KMS-11 (cell line): Measurements from ENCODE around the gene CASTOR1.

Source experiments
- H2AFZ ChIP-seq: fragments of 200-600 bp; sonication (generic); 2 replicates; pipeline ENCODE4 v1.6.1; 2016; ENCODE audit warnings: antibody characterized with exemption, mixed run types, low read depth
- H3K27ac ChIP-seq: fragments of 200-600 bp; sonication (generic); 2 replicates; pipeline ENCODE4 v1.6.1; 2016; ENCODE audit warnings: mild to moderate bottlenecking, mixed run types
- H3K27me3 ChIP-seq: fragments of 200-600 bp; sonication (generic); 2 replicates; pipeline ENCODE4 v1.6.1; 2017; ENCODE audit warnings: mild to moderate bottlenecking, low read depth, mixed run types, moderate library complexity; ENCODE audit not compliant: insufficient read depth
- H3K36me3 ChIP-seq: fragments of 200-600 bp; sonication (generic); 2 replicates; pipeline ENCODE4 v1.6.1; 2017; ENCODE audit warnings: mild to moderate bottlenecking, mixed run types; ENCODE audit not compliant: insufficient read depth
- H3K4me1 ChIP-seq: fragments of 200-600 bp; sonication (generic); 2 replicates; pipeline ENCODE4 v1.6.1; 2016; ENCODE audit warnings: mild to moderate bottlenecking, low read depth, mixed run types; ENCODE audit not compliant: poor library complexity, severe bottlenecking
- H3K4me2 ChIP-seq: fragments of 200-600 bp; sonication (generic); 2 replicates; pipeline ENCODE4 v1.7.0; 2016; ENCODE audit warnings: mild to moderate bottlenecking, mixed run types
- H3K4me3 ChIP-seq: fragments of 200-600 bp; sonication (generic); IDR thresholded peaks from 2 replicates; pipeline ENCODE4 v1.6.1; 2017; ENCODE audit warnings: low read depth, low read length, mixed read lengths; ENCODE audit not compliant: insufficient read depth
- H3K79me2 ChIP-seq: fragments of 200-600 bp; sonication (generic); 2 replicates; pipeline ENCODE4 v1.6.1; 2016; ENCODE audit warnings: low read depth, mixed run types; ENCODE audit not compliant: insufficient read depth
- H3K9ac ChIP-seq: fragments of 200-600 bp; sonication (generic); 2 replicates; pipeline ENCODE4 v1.6.1; 2016; ENCODE audit warnings: mild to moderate bottlenecking, mixed run types
- H4K20me1 ChIP-seq: fragments of 200-600 bp; sonication (generic); 2 replicates; pipeline ENCODE4 v1.6.1; 2016; ENCODE audit warnings: mild to moderate bottlenecking, mixed run types; ENCODE audit not compliant: insufficient read depth
- CTCF ChIP-seq: fragments of 200-600 bp; sonication (generic); conservative IDR thresholded peaks from 2 replicates; pipeline ENCODE4 v1.6.1; 2017; ENCODE audit warnings: low read depth, mild to moderate bottlenecking, antibody characterized with exemption, low read length, moderate library complexity, mixed read lengths

CASTOR1 gene

GRCh38 chr22:30279932-30280331, 9.4 kb downstream of the CASTOR1 start:
- H3K9ac ChIP-seq: no peak overlapping the region
- H3K36me3 ChIP-seq: no peaks in the 10 kb centered on the region
- no peaks in the 10 kb centered on the region for H3K79me2 ChIP-seq
- no peak overlapping the region for H3K4me2 ChIP-seq
- no peaks in the 10 kb centered on the region for H3K4me1 ChIP-seq
- no peaks in the 10 kb centered on the region for H4K20me1 ChIP-seq
- TF ChIP-seq CTCF: no peak
- peaks cover 7% of the 10 kb centered on the region; the same call in 1 of the 2 replicates for H3K27me3 ChIP-seq
- no peak overlapping the region for H3K27ac ChIP-seq
- H3K4me3 ChIP-seq: no peak overlapping the region
- no peak overlapping the region for H2AFZ ChIP-seq

- Histone ChIP-seq H3K79me2 (no peaks in the 10 kb centered on the region), H3K36me3 (no peaks in the 10 kb centered on the region), H3K4me2 (no peak overlapping the region), H4K20me1 (no peaks in the 10 kb centered on the region), H3K27ac (no peak overlapping the region), H3K27me3 (peaks cover 11% of the 10 kb centered on the region; the same call in 1 of the 2 replicates), H3K4me3 (no peak overlapping the region), H2AFZ (no peak overlapping the region), H3K4me1 (no peaks in the 10 kb centered on the region), H3K9ac (no peak overlapping the region)
- TF ChIP-seq CTCF: no peak
Measured at GRCh38 chr22:30279046-30279788, 10.1 kb downstream of the CASTOR1 start.

GRCh38 chr22:30277547-30278344, 11.6 kb downstream of the CASTOR1 start:
- Histone ChIP-seq H3K27ac (no peak overlapping the region), H2AFZ (no peak overlapping the region)

GRCh38 chr22:30276039-30276438, 13.3 kb downstream of the CASTOR1 start:
- no peaks in the 10 kb centered on the region for H4K20me1 ChIP-seq
- no peak overlapping the region for H2AFZ ChIP-seq
- no peaks in the 10 kb centered on the region for H3K79me2 ChIP-seq
- H3K4me3 ChIP-seq: no peak overlapping the region
- H3K36me3 ChIP-seq: no peaks in the 10 kb centered on the region
- H3K27ac ChIP-seq: no peak overlapping the region
- H3K4me2 ChIP-seq: no peak overlapping the region
- TF ChIP-seq CTCF: no peak
- H3K27me3 ChIP-seq: peaks cover 11% of the 10 kb centered on the region; the same call in 1 of the 2 replicates
- H3K4me1 ChIP-seq: no peaks in the 10 kb centered on the region
- H3K9ac ChIP-seq: no peak overlapping the region

More at GRCh38 chr22:30277547-30278344, 11.6 kb downstream of the CASTOR1 start:
- Histone ChIP-seq H3K9ac (no peak overlapping the region), H4K20me1 (no peaks in the 10 kb centered on the region), H3K4me3 (no peak overlapping the region), H3K36me3 (no peaks in the 10 kb centered on the region), H3K27me3 (peaks cover 11% of the 10 kb centered on the region; the same call in 1 of the 2 replicates), H3K4me1 (no peaks in the 10 kb centered on the region), H3K79me2 (no peaks in the 10 kb centered on the region), H3K4me2 (no peak overlapping the region)
- no peak for TF ChIP-seq CTCF
